Ascending aorta (tissue), 2 donors: ENCODE measurements around the gene ATP5F1C. TPM values are rescaled to one million over a fixed set of nuclear protein-coding genes. Genes with fewer than 3 reads are reported as not detected.

Experiments
- DNase-seq, 2 donors: peaks; one replicate each; pipeline ENCODE4 v3.0.0-alpha.2; 2019; ENCODE audit warnings: low spot score in 2 of 2
- H3K27ac ChIP-seq, 2 donors: fragments of 200-600 bp; sonication (generic); one replicate each; pipeline ENCODE4 v1.5.1; 2016 to 2017; ENCODE audit warnings: mild to moderate bottlenecking in 1 of 2
- H3K27me3 ChIP-seq: fragments of 200-600 bp; sonication (generic); one replicate; pipeline ENCODE4 v1.5.1; 2017
- H3K36me3 ChIP-seq, 2 donors: fragments of 200-600 bp; sonication (generic); one replicate each; pipeline ENCODE4 v1.5.1; 2016
- H3K4me1 ChIP-seq, 2 donors: fragments of 200-600 bp; sonication (generic); one replicate each; pipeline ENCODE4 v1.5.1; 2016 to 2017; ENCODE audit warnings: mild to moderate bottlenecking in 1 of 2
- H3K4me3 ChIP-seq, 2 donors: fragments of 200-600 bp; sonication (generic); one replicate each; pipeline ENCODE4 v1.5.1; 2016 to 2017; ENCODE audit warnings: mild to moderate bottlenecking in 1 of 2
- H3K9me3 ChIP-seq, 2 donors: fragments of 200-600 bp; sonication (generic); one replicate each; pipeline ENCODE4 v1.5.1; 2016
- intact Hi-C: fragments of 100-400 bp; cut with DNase I; formaldehyde crosslinking; loops from one replicate; pipeline ENCODE4 v1.15.1; 2023
- total RNA-seq: library from RNA; depleted of rRNA; stranded (reverse); fragments of >200 nt; gene quantifications from one replicate; pipeline ENCODE4 v1.1.0, GENCODE V29; 2016
- TF ChIP-seq, protein P1 (sequence below), 3 experiments: fragments of 200-600 bp in 2 of 3; fragments of 450-650 bp in 1 of 3; sonication (generic) in 2 of 3; IDR thresholded peaks; one replicate each; pipeline ENCODE4 v1.5.1; 2016 to 2019; ENCODE audit warnings: antibody characterized with exemption in 3 of 3, mild to moderate bottlenecking in 1 of 3, moderate library complexity in 1 of 3

ATP5F1C gene
- total RNA-seq, 1 donor from 2014 or later = 132 TPM

DNA sequence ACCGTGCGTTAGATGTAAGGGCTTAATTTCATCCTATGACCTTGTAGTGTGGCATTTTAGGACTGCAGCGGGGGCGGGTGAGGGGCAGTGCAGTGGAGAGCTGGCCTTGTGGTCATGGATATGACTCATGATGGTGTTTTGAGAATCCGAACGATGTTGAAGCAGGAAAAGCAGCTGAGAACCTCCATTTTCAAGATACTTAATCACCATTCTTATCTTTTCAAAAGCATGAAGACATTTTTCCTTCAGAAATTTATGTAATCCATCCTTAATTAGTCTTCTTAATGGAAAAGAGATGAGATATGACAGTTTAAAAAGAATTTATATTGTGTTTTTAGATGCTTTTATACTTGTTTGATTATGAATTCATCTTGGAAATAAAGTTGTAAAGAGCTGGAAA, 9.6 kb downstream of the ATP5F1C start:
- H3K4me3 ChIP-seq = no peak overlapping the region

DNA sequence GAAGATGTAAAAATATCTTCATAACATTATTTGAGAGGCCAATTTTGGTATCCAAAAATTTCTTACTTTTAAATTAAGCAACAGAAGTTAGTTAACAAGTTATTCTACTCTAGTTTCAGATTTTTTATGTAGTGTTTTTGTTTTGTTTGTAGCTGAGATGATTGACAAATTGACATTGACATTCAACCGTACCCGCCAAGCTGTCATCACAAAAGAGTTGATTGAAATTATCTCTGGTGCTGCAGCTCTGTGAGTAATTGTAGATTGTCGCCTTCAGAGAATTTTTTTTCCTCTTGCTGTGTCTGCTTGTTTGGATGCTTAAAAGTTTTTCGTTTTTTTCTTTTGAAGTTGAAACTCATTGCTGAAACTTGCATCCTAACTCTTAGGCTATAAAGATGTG, 14.6 kb downstream of the ATP5F1C start:
- H3K27ac ChIP-seq = no peak overlapping the region
- DNase-seq = no peak
- H3K9me3 ChIP-seq = no peaks in the 10 kb centered on the region
- peaks cover 68 to 90% of the 10 kb centered on the region in 2 donors for H3K36me3 ChIP-seq
- no peaks in the 10 kb centered on the region for H3K27me3 ChIP-seq
- H3K4me3 ChIP-seq = no peak overlapping the region
- TF ChIP-seq, protein P1, sequence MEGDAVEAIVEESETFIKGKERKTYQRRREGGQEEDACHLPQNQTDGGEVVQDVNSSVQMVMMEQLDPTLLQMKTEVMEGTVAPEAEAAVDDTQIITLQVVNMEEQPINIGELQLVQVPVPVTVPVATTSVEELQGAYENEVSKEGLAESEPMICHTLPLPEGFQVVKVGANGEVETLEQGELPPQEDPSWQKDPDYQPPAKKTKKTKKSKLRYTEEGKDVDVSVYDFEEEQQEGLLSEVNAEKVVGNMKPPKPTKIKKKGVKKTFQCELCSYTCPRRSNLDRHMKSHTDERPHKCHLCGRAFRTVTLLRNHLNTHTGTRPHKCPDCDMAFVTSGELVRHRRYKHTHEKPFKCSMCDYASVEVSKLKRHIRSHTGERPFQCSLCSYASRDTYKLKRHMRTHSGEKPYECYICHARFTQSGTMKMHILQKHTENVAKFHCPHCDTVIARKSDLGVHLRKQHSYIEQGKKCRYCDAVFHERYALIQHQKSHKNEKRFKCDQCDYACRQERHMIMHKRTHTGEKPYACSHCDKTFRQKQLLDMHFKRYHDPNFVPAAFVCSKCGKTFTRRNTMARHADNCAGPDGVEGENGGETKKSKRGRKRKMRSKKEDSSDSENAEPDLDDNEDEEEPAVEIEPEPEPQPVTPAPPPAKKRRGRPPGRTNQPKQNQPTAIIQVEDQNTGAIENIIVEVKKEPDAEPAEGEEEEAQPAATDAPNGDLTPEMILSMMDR (IDR thresholded peaks at IDR 0.05) = no peak
- intact Hi-C loops = no loop called here
- no peaks in the 10 kb centered on the region for H3K4me1 ChIP-seq

More for the DNA sequence above, 9.6 kb downstream of the ATP5F1C start:
- DNase-seq = no peak
- Histone ChIP-seq H3K9me3 (no peaks in the 10 kb centered on the region), H3K36me3 (peaks cover 33 to 57% of the 10 kb centered on the region in 2 donors), H3K4me1 (peaks cover 0 to 6% of the 10 kb centered on the region in 2 donors), H3K27ac (no peak overlapping the region), H3K27me3 (no peaks in the 10 kb centered on the region)
- intact Hi-C loops = no loop called here
- TF ChIP-seq, protein P1 (IDR thresholded peaks at IDR 0.05) = no peak

DNA sequence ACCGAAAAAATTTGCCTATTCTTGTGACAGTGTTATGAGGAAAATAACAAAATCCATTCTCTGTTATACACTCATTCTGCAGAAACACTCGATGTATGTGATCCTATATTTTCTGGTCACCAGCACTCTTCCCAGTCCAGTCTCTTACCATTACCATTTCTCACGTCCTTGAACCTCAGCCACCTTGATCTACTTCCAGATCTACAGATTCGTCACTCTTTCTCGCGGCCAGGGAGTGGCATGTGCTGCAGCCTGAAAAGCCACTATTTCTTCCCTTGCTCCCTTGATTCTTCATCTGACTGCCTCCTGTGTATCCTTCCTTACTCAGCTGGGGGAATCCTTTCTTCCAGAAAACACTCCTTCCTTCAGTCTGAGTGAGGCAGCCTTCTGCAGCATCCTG, 16.2 kb downstream of the ATP5F1C start:
- H3K27ac ChIP-seq = no peak overlapping the region
- DNase-seq = no peak
- H3K9me3 ChIP-seq = no peaks in the 10 kb centered on the region
- no peak overlapping the region for H3K4me3 ChIP-seq
- no peaks in the 10 kb centered on the region for H3K4me1 ChIP-seq
- H3K27me3 ChIP-seq = no peaks in the 10 kb centered on the region
- intact Hi-C loops = no loop called here
- TF ChIP-seq, protein P1 (IDR thresholded peaks at IDR 0.05) = no peak
- H3K36me3 ChIP-seq = peaks cover 69 to 82% of the 10 kb centered on the region in 2 donors

DNA sequence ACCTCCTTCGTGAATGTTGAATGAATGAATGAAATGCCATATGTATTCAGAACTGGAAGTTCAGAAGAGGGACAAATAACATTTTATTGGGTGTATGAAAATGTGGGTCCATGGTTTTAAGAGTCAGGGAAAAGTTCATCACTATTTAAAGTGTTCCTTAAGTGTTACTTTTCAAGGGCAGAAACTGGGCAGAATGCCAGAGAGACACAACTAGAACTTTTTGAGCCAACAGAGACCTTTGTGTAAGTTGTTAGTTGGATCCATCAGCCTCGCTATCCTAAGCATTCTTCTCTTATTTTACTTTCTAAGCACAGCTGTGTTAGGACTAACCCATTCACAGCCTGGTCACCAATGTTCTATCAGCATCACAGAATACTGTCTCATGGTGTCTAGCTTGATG, 16.8 kb downstream of the ATP5F1C start:
- no peaks in the 10 kb centered on the region for H3K4me1 ChIP-seq
- H3K27me3 ChIP-seq = no peaks in the 10 kb centered on the region
- H3K4me3 ChIP-seq = no peak overlapping the region
- no peak overlapping the region for H3K27ac ChIP-seq
- intact Hi-C loops = no loop called here
- peaks cover 64 to 77% of the 10 kb centered on the region in 2 donors for H3K36me3 ChIP-seq
- TF ChIP-seq, protein P1 (IDR thresholded peaks at IDR 0.05) = no peak
- DNase-seq = no peak
- H3K9me3 ChIP-seq = no peaks in the 10 kb centered on the region

DNA sequence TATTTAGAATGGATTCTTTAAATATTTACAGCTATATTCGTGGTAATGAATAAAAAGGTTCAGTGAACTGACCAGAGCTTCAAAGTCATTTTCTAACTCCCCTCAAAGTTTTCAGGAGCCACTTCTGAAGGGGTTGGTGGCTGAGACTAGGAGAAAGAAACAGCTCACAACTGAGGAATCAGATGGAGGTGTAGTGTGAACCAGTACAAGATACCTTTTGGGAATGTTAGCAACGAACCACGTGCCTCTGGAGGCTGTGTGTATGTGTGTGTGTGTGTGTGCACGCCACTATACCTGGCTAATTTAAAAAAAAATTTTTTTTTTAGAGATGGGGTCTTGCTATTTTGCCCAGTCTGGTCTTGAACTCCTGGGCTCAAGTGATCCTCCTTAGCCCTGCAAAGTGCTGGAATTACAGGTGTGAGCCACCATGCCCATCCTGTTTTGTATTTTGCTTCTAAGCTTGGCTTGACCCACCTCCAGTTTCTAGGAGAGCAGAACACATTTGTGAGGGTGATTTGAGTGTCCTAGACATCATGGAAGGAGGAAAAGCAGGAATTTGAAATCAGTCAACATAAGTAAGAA, 20.8 kb downstream of the ATP5F1C start:
- intact Hi-C loops = no loop called here
- Histone ChIP-seq H3K27ac (no peak overlapping the region), H3K4me1 (no peaks in the 10 kb centered on the region), H3K9me3 (no peaks in the 10 kb centered on the region), H3K4me3 (no peak overlapping the region), H3K36me3 (peaks cover 33 to 38% of the 10 kb centered on the region in 2 donors), H3K27me3 (no peaks in the 10 kb centered on the region)
- DNase-seq = no peak
- TF ChIP-seq, protein P1 (IDR thresholded peaks at IDR 0.05) = no peak

DNA sequence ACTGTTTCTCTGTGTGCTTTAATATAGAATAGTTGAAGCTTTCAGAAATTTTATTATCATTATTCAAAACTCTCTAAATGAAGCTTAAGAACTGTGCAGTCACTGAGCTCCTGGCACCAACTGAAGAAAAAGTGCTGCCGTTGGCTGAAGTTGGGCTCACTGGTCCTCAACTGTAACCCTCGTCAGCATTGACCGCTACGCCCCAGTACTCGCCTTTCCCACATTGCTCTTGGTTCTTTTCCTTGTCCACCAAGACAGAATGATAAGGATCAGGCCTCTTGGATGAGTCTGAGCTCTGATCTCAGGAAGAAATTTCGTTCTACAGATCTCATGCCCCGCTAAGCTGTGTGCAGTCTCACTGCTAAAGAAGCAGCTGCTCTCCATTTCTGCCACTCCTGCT, 22.5 kb downstream of the ATP5F1C start:
- H3K9me3 ChIP-seq = no peaks in the 10 kb centered on the region
- H3K27ac ChIP-seq = no peak overlapping the region
- no peaks in the 10 kb centered on the region for H3K4me1 ChIP-seq
- TF ChIP-seq, protein P1 (IDR thresholded peaks at IDR 0.05) = no peak
- no peak overlapping the region for H3K4me3 ChIP-seq
- H3K27me3 ChIP-seq = no peaks in the 10 kb centered on the region
- intact Hi-C loops = no loop called here
- no peak for DNase-seq
- H3K36me3 ChIP-seq = peaks cover 16 to 22% of the 10 kb centered on the region in 2 donors
